ENCODE data around the gene ENO1. TPM values are rescaled to one million over a fixed set of nuclear protein-coding genes. Genes with fewer than 3 reads are reported as not detected.

Gene ENO1
- total and polyA plus RNA-seq, 9 of the 15 experiments (the other 6 are each of a cell fraction or from before 2014, with no cell fraction given), result 2,249 to 7,472 (median 2,868) TPM

GRCh38 chr1:8873506-8874229, 4.8 kb downstream of the ENO1 start (continued):
- TF ChIP-seq FOSL1 (tag; conservative IDR thresholded peaks at IDR 0.05) (peak; percentile 99), THRA (IDR thresholded peaks at IDR 0.05) (no peak), HIVEP1 (CRISPR knock-in tag; IDR thresholded peaks at IDR 0.05) (no peak), BHLHE40 (IDR thresholded peaks at IDR 0.05; ENCODE audit: low read length) (no peak; the same call in 1 of the 2 replicates), JUN (IDR thresholded peaks at IDR 0.05; ENCODE audit: borderline replicate concordance, low read depth, low read length) (peak; percentile 99), JUN (CRISPR knock-in tag; IDR thresholded peaks at IDR 0.05; ENCODE audit: borderline replicate concordance) (0 out of 2 replicates have a peak, but pooled peaks have one; percentile 24), ZNF398 (CRISPR knock-in tag; IDR thresholded peaks at IDR 0.05) (no peak), ATF2 (CRISPR knock-in tag; IDR thresholded peaks at IDR 0.05) (no peak), BRF2 (IDR thresholded peaks at IDR 0.05; ENCODE audit: borderline replicate concordance, insufficient read depth, insufficient read length) (no peak), KAT2B (IDR thresholded peaks at IDR 0.05; ENCODE audit: low read depth, low read length) (no peak), TFAM (CRISPR knock-in tag; conservative IDR thresholded peaks at IDR 0.05) (no peak), KLF13 (tag; IDR thresholded peaks at IDR 0.05; ENCODE audit: borderline replicate concordance, low read depth) (no peak), ARID4B (CRISPR knock-in tag; IDR thresholded peaks at IDR 0.05) (no peak), CSDE1 (IDR thresholded peaks at IDR 0.05) (no peak), JUNB (CRISPR knock-in tag; conservative IDR thresholded peaks at IDR 0.05) (peak; percentile 73), HDAC3 (IDR thresholded peaks at IDR 0.05; ENCODE audit: borderline replicate concordance, partially characterized antibody) (no peak), ZBTB8A (IDR thresholded peaks at IDR 0.05; ENCODE audit: partially characterized antibody) (no peak)
